ENCODE results near the gene ANXA1. TPM values are rescaled to one million over a fixed set of nuclear protein-coding genes. Genes with fewer than 3 reads are reported as not detected.

The ANXA1 gene
- total RNA-seq, 1 donor from 2014 or later: 189 TPM

GRCh38 chr9:73114958-73115357 is 36.7 kb upstream of the ANXA1 start:
- Histone ChIP-seq H3K27me3 (ENCODE audit: control insufficient read depth, insufficient read depth, low read length) (no peaks in the 10 kb centered on the region), H3K36me3 (ENCODE audit: control insufficient read depth, insufficient read depth, low read length) (no peaks in the 10 kb centered on the region), H3K4me3 (ENCODE audit: low read depth, low read length) (no peak overlapping the region)
- no peak for TF ChIP-seq CTCF (IDR thresholded peaks at IDR 0.05; ENCODE audit: insufficient read depth, low read length, poor library complexity, severe bottlenecking)
- no peak for DNase-seq (ENCODE audit: low read depth)

GRCh38 chr9:73116031-73116430 is 35.6 kb upstream of the ANXA1 start:
- DNase-seq (ENCODE audit: low read depth): no peak
- no peak for TF ChIP-seq CTCF (IDR thresholded peaks at IDR 0.05; ENCODE audit: insufficient read depth, low read length, poor library complexity, severe bottlenecking)
- no peaks in the 10 kb centered on the region for H3K27me3 ChIP-seq (ENCODE audit: control insufficient read depth, insufficient read depth, low read length)
- no peak overlapping the region for H3K4me3 ChIP-seq (ENCODE audit: low read depth, low read length)
- H3K36me3 ChIP-seq (ENCODE audit: control insufficient read depth, insufficient read depth, low read length): no peaks in the 10 kb centered on the region

- H3K36me3 ChIP-seq (ENCODE audit: control insufficient read depth, insufficient read depth, low read length): no peaks in the 10 kb centered on the region
- DNase-seq (ENCODE audit: low read depth): no peak
- TF ChIP-seq CTCF (IDR thresholded peaks at IDR 0.05; ENCODE audit: insufficient read depth, low read length, poor library complexity, severe bottlenecking): no peak
- no peak overlapping the region for H3K4me3 ChIP-seq (ENCODE audit: low read depth, low read length)
- no peaks in the 10 kb centered on the region for H3K27me3 ChIP-seq (ENCODE audit: control insufficient read depth, insufficient read depth, low read length)
Measured at GRCh38 chr9:73116880-73117279, 34.8 kb upstream of the ANXA1 start.

GRCh38 chr9:73118286-73118685 is 33.4 kb upstream of the ANXA1 start:
- no peak for TF ChIP-seq CTCF (IDR thresholded peaks at IDR 0.05; ENCODE audit: insufficient read depth, low read length, poor library complexity, severe bottlenecking)
- DNase-seq (ENCODE audit: low read depth): no peak
- H3K4me3 ChIP-seq (ENCODE audit: low read depth, low read length): no peak overlapping the region
- H3K27me3 ChIP-seq (ENCODE audit: control insufficient read depth, insufficient read depth, low read length): no peaks in the 10 kb centered on the region
- H3K36me3 ChIP-seq (ENCODE audit: control insufficient read depth, insufficient read depth, low read length): no peaks in the 10 kb centered on the region

- Histone ChIP-seq H3K36me3 (ENCODE audit: control insufficient read depth, insufficient read depth, low read length) (no peaks in the 10 kb centered on the region), H3K4me3 (ENCODE audit: low read depth, low read length) (no peak overlapping the region), H3K27me3 (ENCODE audit: control insufficient read depth, insufficient read depth, low read length) (no peaks in the 10 kb centered on the region)
- DNase-seq (ENCODE audit: low read depth): peak; percentile 41
- TF ChIP-seq CTCF (IDR thresholded peaks at IDR 0.05; ENCODE audit: insufficient read depth, low read length, poor library complexity, severe bottlenecking): no peak
Measured at GRCh38 chr9:73118898-73119554, 32.6 kb upstream of the ANXA1 start.

GRCh38 chr9:73121375-73121935 is 30.2 kb upstream of the ANXA1 start:
- no peak overlapping the region for H3K4me3 ChIP-seq (ENCODE audit: low read depth, low read length)
- H3K27me3 ChIP-seq (ENCODE audit: control insufficient read depth, insufficient read depth, low read length): no peaks in the 10 kb centered on the region
- no peaks in the 10 kb centered on the region for H3K36me3 ChIP-seq (ENCODE audit: control insufficient read depth, insufficient read depth, low read length)
- TF ChIP-seq CTCF (IDR thresholded peaks at IDR 0.05; ENCODE audit: insufficient read depth, low read length, poor library complexity, severe bottlenecking): no peak
- no peak for DNase-seq (ENCODE audit: low read depth)
